Suprapubic skin (tissue), 4 donors: ENCODE data around the gene LEKR1. TPM values are rescaled to one million over a fixed set of nuclear protein-coding genes. Genes with fewer than 3 reads are reported as not detected.
A peak's percentile ranks its signal among the peaks of the same experiment; 100 is the strongest.

Source experiments
- DNase-seq, 2 donors: peaks; one replicate each; pipeline ENCODE4 v3.0.0-alpha.2; 2019; ENCODE audit warnings: low spot score in 2 of 2
- H3K27ac ChIP-seq: fragments of 200-600 bp; sonication (generic); one replicate; pipeline ENCODE4 v1.5.1; 2019
- H3K27me3 ChIP-seq: fragments of 200-600 bp; sonication (generic); one replicate; pipeline ENCODE4 v1.5.1; 2019
- H3K36me3 ChIP-seq: fragments of 200-600 bp; sonication (generic); one replicate; pipeline ENCODE4 v1.5.1; 2019
- H3K4me1 ChIP-seq: fragments of 200-600 bp; sonication (generic); one replicate; pipeline ENCODE4 v1.5.1; 2019
- H3K4me3 ChIP-seq: fragments of 200-600 bp; sonication (generic); one replicate; pipeline ENCODE4 v1.5.1; 2019; ENCODE audit warnings: mild to moderate bottlenecking
- H3K9me3 ChIP-seq: fragments of 200-600 bp; sonication (generic); one replicate; pipeline ENCODE4 v1.5.1; 2019
- CTCF ChIP-seq, 2 donors: fragments of 200-600 bp in 1 of 2; fragments of 450-650 bp in 1 of 2; sonication (generic) in 1 of 2; IDR thresholded peaks; one replicate each; pipeline ENCODE4 v1.5.1; 2016 to 2019; ENCODE audit warnings: antibody characterized with exemption in 2 of 2, mild to moderate bottlenecking in 1 of 2, moderate library complexity in 1 of 2
- EP300 ChIP-seq: sonication (generic); formaldehyde crosslinking; IDR thresholded peaks from one replicate; pipeline ENCODE4 v1.6.1; 2017; ENCODE audit warnings: antibody characterized with exemption
- POLR2A ChIP-seq, 2 donors: fragments of 450-650 bp; IDR thresholded peaks; one replicate each; pipeline ENCODE4 v1.6.1; 2017; ENCODE audit warnings: antibody characterized with exemption in 2 of 2, mild to moderate bottlenecking in 2 of 2, moderate library complexity in 2 of 2
- POLR2AphosphoS5 ChIP-seq, 3 donors: sonication (generic); formaldehyde crosslinking; IDR thresholded peaks; one replicate each; pipeline ENCODE4 v1.6.1; 2017; ENCODE audit warnings: antibody characterized with exemption in 3 of 3
- WGBS: methylation state at CpG from one replicate; pipeline ENCODE4 v1.1.5; 2018; 5-methylcytosine and 5-hydroxymethylcytosine counted together
- total RNA-seq, 4 donors: library from RNA; depleted of rRNA; stranded (reverse); fragments of >200 nt; gene quantifications; one replicate each; pipeline ENCODE4 v1.1.0, GENCODE V29; 2016

Gene LEKR1
- total RNA-seq, 4 donors from 2014 or later = 1.0 to 3.4 (median 1.5) TPM

DNA sequence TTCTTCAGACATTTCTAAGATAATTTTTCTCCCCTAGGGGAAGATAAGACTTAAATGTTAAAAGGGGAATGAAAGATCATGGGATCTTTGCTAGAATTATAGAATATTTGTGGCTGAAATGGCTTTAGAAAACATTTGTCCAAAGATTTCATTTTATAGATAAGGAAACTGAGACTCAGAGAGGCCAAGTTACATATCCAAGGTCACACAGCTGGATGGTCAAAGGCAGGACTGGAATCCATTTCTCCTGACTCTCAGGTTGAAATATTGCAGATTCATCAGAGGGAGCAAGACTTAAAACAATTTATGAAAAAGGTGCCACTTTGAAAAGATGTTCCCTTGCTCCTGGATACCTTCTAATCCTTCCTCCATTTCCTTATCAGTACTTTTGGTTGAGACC is 19.5 kb upstream of the LEKR1 start:
- Histone ChIP-seq H3K4me3 (no peak overlapping the region), H3K4me1 (peaks cover 15% of the 10 kb centered on the region), H3K27ac (no peak overlapping the region), H3K36me3 (no peaks in the 10 kb centered on the region), H3K27me3 (no peaks in the 10 kb centered on the region), H3K9me3 (no peaks in the 10 kb centered on the region)
- TF ChIP-seq POLR2AphosphoS5 (IDR thresholded peaks at IDR 0.05) = no peak
- TF ChIP-seq EP300 = no peak
- TF ChIP-seq CTCF (IDR thresholded peaks at IDR 0.05) = no peak
- no peak for TF ChIP-seq POLR2A (IDR thresholded peaks at IDR 0.05)
- DNase-seq = no peak

- Histone ChIP-seq H3K27ac (no peak overlapping the region), H3K4me1 (peaks cover 25% of the 10 kb centered on the region)
Observed at GRCh38 chr3:156808025-156808424, 18.1 kb upstream of the LEKR1 start.

GRCh38 chr3:156811089-156811862 is 14.9 kb upstream of the LEKR1 start:
- H3K27ac ChIP-seq = peak overlapping the region; percentile 85
- TF ChIP-seq EP300 (no peak), POLR2AphosphoS5 (IDR thresholded peaks at IDR 0.05) (no peak), POLR2A (IDR thresholded peaks at IDR 0.05) (no peak), CTCF (IDR thresholded peaks at IDR 0.05) (no peak)
- no peaks in the 10 kb centered on the region for H3K27me3 ChIP-seq
- H3K4me1 ChIP-seq = peaks cover 47% of the 10 kb centered on the region
- DNase-seq = no peak
- H3K36me3 ChIP-seq = no peaks in the 10 kb centered on the region
- no peak overlapping the region for H3K4me3 ChIP-seq
- H3K9me3 ChIP-seq = no peaks in the 10 kb centered on the region
- 14% methylated on average over 2 of the region's 2 CpGs for WGBS

More at GRCh38 chr3:156808025-156808424, 18.1 kb upstream of the LEKR1 start:
- no peak for DNase-seq
- Histone ChIP-seq H3K36me3 (no peaks in the 10 kb centered on the region), H3K27me3 (no peaks in the 10 kb centered on the region), H3K4me3 (no peak overlapping the region), H3K9me3 (no peaks in the 10 kb centered on the region)
- 100% methylated on average over 2 of the region's 2 CpGs for WGBS
- TF ChIP-seq POLR2A (IDR thresholded peaks at IDR 0.05) (no peak), EP300 (no peak), CTCF (IDR thresholded peaks at IDR 0.05) (no peak), POLR2AphosphoS5 (IDR thresholded peaks at IDR 0.05) (no peak)

- H3K4me3 ChIP-seq = no peak overlapping the region
- peak in 1 of 3 donors; percentile 15 for TF ChIP-seq POLR2AphosphoS5 (IDR thresholded peaks at IDR 0.05)
- TF ChIP-seq POLR2A (IDR thresholded peaks at IDR 0.05) = no peak
- no peak for TF ChIP-seq EP300
- TF ChIP-seq CTCF (IDR thresholded peaks at IDR 0.05) = no peak
- no peaks in the 10 kb centered on the region for H3K36me3 ChIP-seq
- H3K9me3 ChIP-seq = no peaks in the 10 kb centered on the region
- H3K4me1 ChIP-seq = peaks cover 59% of the 10 kb centered on the region
- H3K27me3 ChIP-seq = no peaks in the 10 kb centered on the region
- peak overlapping the region; percentile 85 for H3K27ac ChIP-seq
- no peak for DNase-seq
- WGBS = 67% methylated on average over 6 of the region's 6 CpGs
Observed at GRCh38 chr3:156812521-156813335, 13.4 kb upstream of the LEKR1 start.

DNA sequence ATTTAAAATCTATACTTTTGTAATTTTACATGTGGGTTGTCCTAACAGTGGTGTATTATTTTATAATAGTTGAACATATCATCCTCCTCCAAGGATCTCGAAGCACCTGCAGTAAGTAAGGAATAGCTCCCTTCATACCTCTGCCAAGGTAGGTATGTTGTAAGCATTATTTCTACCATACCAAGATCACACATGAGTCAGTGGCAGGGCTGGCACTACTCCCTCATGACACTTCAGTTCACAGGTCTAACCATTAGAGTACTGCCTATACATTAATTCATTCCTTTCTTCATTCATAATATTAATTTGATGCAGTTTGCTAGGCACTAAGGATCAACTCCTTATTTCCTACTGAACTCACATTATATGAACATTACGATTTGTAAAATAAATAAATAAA is 11.9 kb upstream of the LEKR1 start:
- Histone ChIP-seq H3K36me3 (no peaks in the 10 kb centered on the region), H3K27me3 (no peaks in the 10 kb centered on the region), H3K4me3 (no peak overlapping the region), H3K9me3 (no peaks in the 10 kb centered on the region), H3K27ac (no peak overlapping the region), H3K4me1 (peaks cover 72% of the 10 kb centered on the region)
- 65% methylated on average over 2 of the region's 2 CpGs for WGBS
- no peak for TF ChIP-seq EP300
- TF ChIP-seq CTCF (IDR thresholded peaks at IDR 0.05) = no peak
- TF ChIP-seq POLR2AphosphoS5 (IDR thresholded peaks at IDR 0.05) = no peak
- no peak for TF ChIP-seq POLR2A (IDR thresholded peaks at IDR 0.05)
- no peak for DNase-seq
